HepG2 (cell line): ENCODE measurements around the gene HMGN4. TPM values are rescaled to one million over a fixed set of nuclear protein-coding genes. Genes with fewer than 3 reads are reported as not detected.

ENCODE experiments used
- BCLAF1 ChIP-seq: fragments of 450-650 bp; IDR thresholded peaks from 2 replicates; pipeline ENCODE4 v1.6.1; 2017; ENCODE audit warnings: mild to moderate bottlenecking
- CAMTA2 ChIP-seq: sonication (generic); formaldehyde crosslinking; IDR thresholded peaks from 2 replicates; pipeline ENCODE4 v1.4.0; 2020; ENCODE audit warnings: mild to moderate bottlenecking, missing genetic modification reagents, borderline replicate concordance
- DBP ChIP-seq: sonication (generic); formaldehyde crosslinking; IDR thresholded peaks from 2 replicates; pipeline ENCODE4 v1.4.0; 2020; ENCODE audit warnings: missing genetic modification reagents; ENCODE audit errors: not compliant biosample characterization
- FIP1L1 ChIP-seq: fragments of 200-400 bp; formaldehyde crosslinking; IDR thresholded peaks from 2 replicates; pipeline ENCODE4 v1.6.1; 2018; ENCODE audit warnings: low read depth, mild to moderate bottlenecking, low read length, moderate library complexity, borderline replicate concordance; ENCODE audit not compliant: insufficient read depth
- GLMP ChIP-seq: sonication (generic); formaldehyde crosslinking; IDR thresholded peaks from 2 replicates; pipeline ENCODE4 v1.9.0; 2021; ENCODE audit warnings: missing genetic modification reagents, mild to moderate bottlenecking, borderline replicate concordance
- HNF4A ChIP-seq: sonication (generic); formaldehyde crosslinking; IDR thresholded peaks from 2 replicates; pipeline ENCODE4 v1.4.0; 2020; ENCODE audit warnings: missing genetic modification reagents
- MBD4 ChIP-seq: IDR thresholded peaks from 2 replicates; pipeline ENCODE4 v1.6.1; 2012; ENCODE audit warnings: low read length, inconsistent platforms, borderline replicate concordance
- NR0B2 ChIP-seq: sonication (generic); formaldehyde crosslinking; IDR thresholded peaks from 2 replicates; pipeline ENCODE4 v1.4.0; 2020; ENCODE audit warnings: mild to moderate bottlenecking, missing genetic modification reagents
- TCF12 ChIP-seq, 2 experiments: fragments of 450-650 bp in 1 of 2; sonication (generic) in 1 of 2; formaldehyde crosslinking in 1 of 2; IDR thresholded peaks; 2 replicates each; pipeline versions ENCODE4 v1.6.1 to v1.8.0; 2017 to 2022; ENCODE audit warnings: antibody characterized with exemption in 1 of 2, mild to moderate bottlenecking in 1 of 2, missing genetic modification reagents in 1 of 2, moderate library complexity in 1 of 2
- ZBTB10 ChIP-seq: sonication (generic); formaldehyde crosslinking; IDR thresholded peaks from 2 replicates; pipeline ENCODE4 v1.4.0; 2020; ENCODE audit warnings: missing genetic modification reagents, borderline replicate concordance
- ZMYM4 ChIP-seq: sonication (generic); formaldehyde crosslinking; IDR thresholded peaks from 2 replicates; pipeline ENCODE4 v1.8.1; 2023; ENCODE audit warnings: mild to moderate bottlenecking, missing genetic modification reagents
- ZNF350 ChIP-seq: sonication (generic); formaldehyde crosslinking; IDR thresholded peaks from 2 replicates; pipeline ENCODE4 v1.4.0; 2020; ENCODE audit warnings: mild to moderate bottlenecking, low read depth, missing genetic modification reagents, borderline replicate concordance
- ZNF530 ChIP-seq: sonication (generic); formaldehyde crosslinking; IDR thresholded peaks from 2 replicates; pipeline ENCODE4 v1.5.0; 2020; ENCODE audit warnings: low read depth, mild to moderate bottlenecking, missing genetic modification reagents
- ZNF557 ChIP-seq: sonication (generic); formaldehyde crosslinking; IDR thresholded peaks from 2 replicates; pipeline ENCODE4 v1.4.0; 2020; ENCODE audit warnings: missing genetic modification reagents
- ZNF598 ChIP-seq: sonication (generic); formaldehyde crosslinking; IDR thresholded peaks from 2 replicates; pipeline ENCODE4 v1.5.1; 2020; ENCODE audit warnings: mild to moderate bottlenecking, missing genetic modification reagents, borderline replicate concordance
- ZNF703 ChIP-seq: sonication (generic); formaldehyde crosslinking; IDR thresholded peaks from 2 replicates; pipeline ENCODE4 v1.5.1; 2020; ENCODE audit warnings: missing genetic modification reagents, mild to moderate bottlenecking, moderate library complexity, borderline replicate concordance
- ZNF773 ChIP-seq: sonication (generic); formaldehyde crosslinking; IDR thresholded peaks from 2 replicates; pipeline ENCODE4 v1.4.0; 2020; ENCODE audit warnings: missing genetic modification reagents, borderline replicate concordance
- polyA plus RNA-seq, 8 experiments: library from polyadenylated mRNA; depleted of rRNA in 3 of 8; stranded (reverse) in 7 of 8; unstranded in 1 of 8; fragments of >200 nt; fragmentation: Illumina TruSeq in 4 of 8; extraction: Trizol in 4 of 8; gene quantifications; 2 replicates each; pipeline versions ENCODE4 v1.2.1 to v1.2.3, GENCODE V29; 2011 to 2016; ENCODE audit warnings: low read depth in 4 of 8, missing spikeins in 1 of 8, mixed read lengths in 1 of 8; ENCODE audit not compliant: insufficient read depth in 1 of 8
- total RNA-seq, 5 experiments: library from RNA; depleted of rRNA; stranded (reverse); fragments of >200 nt; fragmentation: Illumina TruSeq; extraction: Trizol; gene quantifications; 2 replicates each; pipeline ENCODE4 v1.2.3, GENCODE V29; 2016; ENCODE audit warnings: low read depth in 1 of 5

Gene HMGN4
- total and polyA plus RNA-seq, 2 of the 13 experiments (the other 11 are each of a cell fraction or from before 2014, with no cell fraction given) = 39.9 to 52.1 TPM

- no peak for TF ChIP-seq BCLAF1
- no peak; the same call in 1 of the 2 replicates for TF ChIP-seq ZNF350 (CRISPR knock-in tag)
- no peak for TF ChIP-seq DBP (CRISPR knock-in tag)
- no peak for TF ChIP-seq NR0B2 (CRISPR knock-in tag)
- no peak for TF ChIP-seq TCF12 (IDR thresholded peaks at IDR 0.05)
- no peak; the same call in 1 of the 2 replicates for TF ChIP-seq TCF12 (CRISPR knock-in tag; IDR thresholded peaks at IDR 0.05)
- 0 out of 2 replicates have a peak, but pooled peaks have one; percentile 24 for TF ChIP-seq ZBTB10 (CRISPR knock-in tag)
- no peak for TF ChIP-seq CAMTA2 (CRISPR knock-in tag)
- TF ChIP-seq ZNF530 = no peak
- peak; percentile 33; the same call in 1 of the 2 replicates for TF ChIP-seq MBD4
- TF ChIP-seq GLMP (CRISPR knock-in tag) = no peak
- TF ChIP-seq ZNF773 (CRISPR knock-in tag) = no peak
- peak; percentile 58; the same call in 1 of the 2 replicates for TF ChIP-seq ZMYM4 (CRISPR knock-in tag)
- TF ChIP-seq FIP1L1 = no peak
- TF ChIP-seq HNF4A (CRISPR knock-in tag) = peak; percentile 38; the same call in 1 of the 2 replicates
- TF ChIP-seq ZNF557 (CRISPR knock-in tag) = 0 out of 2 replicates have a peak, but pooled peaks have one; percentile 35
- 0 out of 2 replicates have a peak, but pooled peaks have one; percentile 13 for TF ChIP-seq ZNF703 (CRISPR knock-in tag)
- TF ChIP-seq ZNF598 (CRISPR knock-in tag) = no peak
These were observed 15.7 kb downstream of the HMGN4 start (continued) for GRCh38 chr6:26553635-26554446.
